GM23248 (cell line): ENCODE data around the gene CCDC167. TPM values are rescaled to one million over a fixed set of nuclear protein-coding genes. Genes with fewer than 3 reads are reported as not detected.

ENCODE experiments used
- DNase-seq: peaks from one replicate; pipeline ENCODE4 v3.0.0-alpha.2; 2015
- H2AFZ ChIP-seq: fragments of 200-600 bp; sonication (generic); 2 replicates; pipeline ENCODE4 v1.6.1; 2016; ENCODE audit warnings: antibody characterized with exemption
- H3F3A ChIP-seq: fragments of 200-600 bp; sonication (generic); 2 replicates; pipeline ENCODE4 v1.6.1; 2016; ENCODE audit warnings: mild to moderate bottlenecking, antibody characterized with exemption, mixed run types; ENCODE audit not compliant: insufficient read depth
- H3K27ac ChIP-seq: fragments of 200-600 bp; sonication (generic); 2 replicates; pipeline ENCODE4 v1.5.1; 2016; ENCODE audit warnings: mild to moderate bottlenecking
- H3K27me3 ChIP-seq: fragments of 200-600 bp; sonication (generic); replicated peaks from 2 replicates; pipeline ENCODE4 v1.6.1; 2016; ENCODE audit warnings: mild to moderate bottlenecking; ENCODE audit not compliant: insufficient read depth
- H3K36me3 ChIP-seq: fragments of 200-600 bp; sonication (generic); 2 replicates; pipeline ENCODE4 v1.6.1; 2016; ENCODE audit warnings: low read depth, mild to moderate bottlenecking
- H3K4me1 ChIP-seq: fragments of 200-600 bp; sonication (generic); 2 replicates; pipeline ENCODE4 v1.6.1; 2016; ENCODE audit warnings: mild to moderate bottlenecking; ENCODE audit not compliant: insufficient read depth
- H3K4me2 ChIP-seq: fragments of 200-600 bp; sonication (generic); one replicate; pipeline ENCODE4 v1.6.1; 2016; ENCODE audit warnings: mild to moderate bottlenecking; ENCODE audit not compliant: unreplicated experiment
- H3K4me3 ChIP-seq: fragments of 200-600 bp; sonication (generic); 2 replicates; pipeline ENCODE4 v1.5.1; 2016; ENCODE audit warnings: mild to moderate bottlenecking
- H3K79me2 ChIP-seq: fragments of 200-600 bp; sonication (generic); 2 replicates; pipeline ENCODE4 v1.6.1; 2016; ENCODE audit warnings: mild to moderate bottlenecking; ENCODE audit not compliant: insufficient read depth
- H3K9ac ChIP-seq: fragments of 200-600 bp; sonication (generic); 2 replicates; pipeline ENCODE4 v1.6.1; 2016; ENCODE audit warnings: mild to moderate bottlenecking
- H3K9me2 ChIP-seq: fragments of 200-600 bp; sonication (generic); 2 replicates; pipeline ENCODE4 v1.6.1; 2016; ENCODE audit warnings: mixed run types, mild to moderate bottlenecking, moderate library complexity; ENCODE audit not compliant: insufficient read depth
- H3K9me3 ChIP-seq: fragments of 200-600 bp; sonication (generic); one replicate; pipeline ENCODE4 v1.6.1; 2017; ENCODE audit warnings: low read depth
- H4K20me1 ChIP-seq: fragments of 200-600 bp; sonication (generic); 2 replicates; pipeline ENCODE4 v1.6.0; 2016; ENCODE audit not compliant: insufficient read depth
- EZH2 ChIP-seq: fragments of 200-600 bp; sonication (generic); IDR thresholded peaks from 2 replicates; pipeline ENCODE4 v1.6.1; 2018; ENCODE audit warnings: antibody characterized with exemption, mild to moderate bottlenecking; ENCODE audit not compliant: insufficient read depth, poor library complexity, severe bottlenecking
- EZH2phosphoT487 ChIP-seq: fragments of 200-600 bp; sonication (generic); IDR thresholded peaks from 2 replicates; pipeline ENCODE4 v1.6.1; 2018; ENCODE audit warnings: antibody characterized with exemption, moderate library complexity, mild to moderate bottlenecking, low read depth; ENCODE audit not compliant: insufficient read depth
- WGBS, 2 experiments: methylation state at CpG; one replicate each; pipeline ENCODE4 v1.1.6; 2015 to 2017; ENCODE audit warnings: low lambda C conversion rate in 2 of 2, low coverage in 1 of 2; ENCODE audit errors: missing lambda C conversion rate in 2 of 2; 5-methylcytosine and 5-hydroxymethylcytosine counted together
- in situ Hi-C: fragments of 300-500 bp; cut with MboI; formaldehyde crosslinking; loops from 2 replicates; pipeline ENCODE4 v1.15.0; 2020
- polyA plus RNA-seq: library from polyadenylated mRNA; unstranded; fragments of >200 nt; fragmentation: Nextera tagmentation; extraction: Ambion mirVana; gene quantifications from 2 replicates; pipeline ENCODE4 v1.2.1, GENCODE V29; 2016
- total RNA-seq: library from RNA; depleted of rRNA; stranded (reverse); fragments of >200 nt; shearing (Covaris generic); gene quantifications from 2 replicates; pipeline ENCODE4 v1.2.3, GENCODE V29; 2014

Gene CCDC167
- total and polyA plus RNA-seq, 2 experiments from 2014 or later: 35.8 to 51.0 TPM

DNA sequence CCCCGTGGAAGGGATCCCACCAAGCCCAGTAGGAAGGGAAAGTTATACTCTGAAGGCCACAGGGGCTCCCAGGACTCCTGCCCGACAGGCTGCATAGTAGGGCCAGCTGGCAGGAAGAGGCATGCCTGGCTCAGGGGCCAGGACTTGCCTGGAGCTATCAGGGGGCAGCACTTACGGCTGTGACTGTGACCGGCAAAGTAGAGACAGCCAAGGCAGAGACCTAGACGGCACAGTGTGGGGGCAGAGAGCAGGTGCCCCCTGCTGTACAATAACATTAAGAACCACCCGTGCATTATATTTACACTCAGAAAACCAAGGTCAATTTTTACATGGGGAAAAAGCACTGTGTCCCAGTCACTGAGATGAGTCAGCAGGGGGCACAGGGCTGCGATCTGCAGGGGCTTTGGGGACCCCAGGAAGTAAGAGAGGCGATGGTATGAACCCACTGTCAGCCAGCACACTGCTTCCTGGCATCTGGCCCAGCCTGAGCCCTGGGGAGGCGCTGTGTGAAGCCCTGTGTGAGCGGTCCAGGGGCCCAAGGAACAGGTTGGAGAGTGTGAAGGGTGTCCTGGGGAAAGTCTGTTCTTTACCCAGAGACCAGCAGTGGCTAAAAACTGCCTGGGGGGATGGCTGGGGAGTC, 9.9 kb downstream of the CCDC167 start:
- TF ChIP-seq EZH2phosphoT487: no peak
- no peak for TF ChIP-seq EZH2

DNA sequence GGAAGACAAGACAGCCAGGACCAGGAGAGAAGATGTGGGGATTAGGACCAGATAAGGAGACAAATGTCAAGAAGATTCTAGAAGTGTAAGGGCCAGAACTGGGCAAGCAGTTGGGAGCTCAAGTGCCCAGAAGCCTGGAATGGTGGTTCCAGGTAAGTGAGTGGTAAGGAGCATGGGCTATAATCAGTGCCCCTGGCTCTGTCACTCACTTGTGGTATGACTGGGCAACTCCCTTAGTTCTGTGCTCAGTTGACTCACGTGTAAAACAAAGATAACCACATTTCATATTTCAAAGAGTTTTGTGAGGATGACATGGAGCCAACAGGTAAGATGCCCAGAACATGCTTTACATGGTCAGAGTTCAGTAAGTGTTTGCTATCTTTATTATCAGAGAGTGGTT, 11.2 kb downstream of the CCDC167 start:
- H3K27ac ChIP-seq: no peak overlapping the region
- no peaks in the 10 kb centered on the region for H3K9me3 ChIP-seq
- WGBS, 2 experiments: 88 to 91% methylated on average over 1 of the region's 1 CpG
- H4K20me1 ChIP-seq: no peaks in the 10 kb centered on the region
- no peak overlapping the region for H3K4me2 ChIP-seq
- no peak for DNase-seq
- in situ Hi-C loops: no loop called here
- no peaks in the 10 kb centered on the region for H3K9me2 ChIP-seq
- H3K27me3 ChIP-seq: no peaks in the 10 kb centered on the region
- H3F3A ChIP-seq: no peaks in the 10 kb centered on the region
- no peaks in the 10 kb centered on the region for H3K4me1 ChIP-seq
- no peak overlapping the region for H3K9ac ChIP-seq
- H3K36me3 ChIP-seq: no peaks in the 10 kb centered on the region
- no peak overlapping the region for H2AFZ ChIP-seq
- no peak overlapping the region for H3K4me3 ChIP-seq
- TF ChIP-seq EZH2 (no peak), EZH2phosphoT487 (no peak)
- no peaks in the 10 kb centered on the region for H3K79me2 ChIP-seq

More for the DNA sequence above, 9.9 kb downstream of the CCDC167 start:
- H3K27me3 ChIP-seq: no peaks in the 10 kb centered on the region
- WGBS, 2 experiments: 42 to 48% methylated on average over 10 of the region's 10 CpGs
- H3K36me3 ChIP-seq: no peaks in the 10 kb centered on the region
- no peak overlapping the region for H3K4me2 ChIP-seq
- no peaks in the 10 kb centered on the region for H3K4me1 ChIP-seq
- H3K9ac ChIP-seq: no peak overlapping the region
- no peaks in the 10 kb centered on the region for H3K9me2 ChIP-seq
- DNase-seq: peak; percentile 34
- H3K27ac ChIP-seq: no peak overlapping the region
- no peaks in the 10 kb centered on the region for H3F3A ChIP-seq
- H3K79me2 ChIP-seq: no peaks in the 10 kb centered on the region
- no peaks in the 10 kb centered on the region for H3K9me3 ChIP-seq
- in situ Hi-C loops: no loop called here
- H2AFZ ChIP-seq: no peak overlapping the region
- no peaks in the 10 kb centered on the region for H4K20me1 ChIP-seq
- H3K4me3 ChIP-seq: no peak overlapping the region

DNA sequence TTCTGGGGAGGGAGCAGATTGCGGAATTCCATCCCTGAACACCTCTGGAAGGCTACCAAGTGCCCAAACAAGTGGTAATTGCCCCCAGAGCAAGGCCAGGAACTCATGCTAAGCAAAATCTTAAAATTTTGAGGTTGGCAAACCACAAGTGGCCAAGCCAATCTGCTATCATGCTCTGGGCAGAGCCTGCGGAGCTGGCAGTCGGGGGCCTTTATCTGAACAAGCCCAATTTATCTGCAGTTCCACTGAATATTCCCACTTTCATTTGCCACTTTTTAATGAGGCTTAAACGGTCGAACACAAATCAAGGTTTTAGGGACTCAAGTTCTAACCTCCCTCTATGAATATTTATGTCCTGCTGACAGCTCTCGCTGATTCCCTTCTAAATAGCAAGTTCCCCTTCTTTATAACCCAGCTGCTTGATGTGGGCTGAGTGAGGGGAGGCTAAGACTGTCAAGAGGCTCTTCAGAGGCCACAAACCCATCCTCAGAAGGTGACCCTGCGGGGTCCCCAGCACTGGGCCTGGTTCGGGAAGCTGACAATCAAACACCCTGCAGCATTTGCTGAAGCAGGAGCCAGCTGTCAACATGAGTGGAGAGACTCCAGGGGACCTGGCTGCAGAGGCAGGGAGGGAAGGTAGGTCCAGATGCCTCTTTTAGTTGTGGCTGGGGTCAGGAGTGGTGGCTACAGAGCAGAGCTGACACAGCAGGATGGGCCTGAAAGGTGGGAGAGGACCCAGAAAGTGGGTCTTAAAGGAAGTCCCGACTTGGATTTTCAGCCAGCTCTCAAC, 11.9 kb downstream of the CCDC167 start:
- H4K20me1 ChIP-seq: no peaks in the 10 kb centered on the region
- H3K9me3 ChIP-seq: no peaks in the 10 kb centered on the region
- no peaks in the 10 kb centered on the region for H3K36me3 ChIP-seq
- in situ Hi-C loops: no loop called here
- no peak overlapping the region for H3K4me3 ChIP-seq
- DNase-seq: no peak
- WGBS, 2 experiments: 75 to 76% methylated on average over 9 of the region's 9 CpGs
- no peak overlapping the region for H3K9ac ChIP-seq
- H3K27me3 ChIP-seq: no peaks in the 10 kb centered on the region
- H3K9me2 ChIP-seq: no peaks in the 10 kb centered on the region
- no peaks in the 10 kb centered on the region for H3F3A ChIP-seq
- H3K4me1 ChIP-seq: no peaks in the 10 kb centered on the region
- H3K4me2 ChIP-seq: no peak overlapping the region
- H3K27ac ChIP-seq: no peak overlapping the region
- TF ChIP-seq EZH2 (no peak), EZH2phosphoT487 (no peak)
- H2AFZ ChIP-seq: no peak overlapping the region
- no peaks in the 10 kb centered on the region for H3K79me2 ChIP-seq

DNA sequence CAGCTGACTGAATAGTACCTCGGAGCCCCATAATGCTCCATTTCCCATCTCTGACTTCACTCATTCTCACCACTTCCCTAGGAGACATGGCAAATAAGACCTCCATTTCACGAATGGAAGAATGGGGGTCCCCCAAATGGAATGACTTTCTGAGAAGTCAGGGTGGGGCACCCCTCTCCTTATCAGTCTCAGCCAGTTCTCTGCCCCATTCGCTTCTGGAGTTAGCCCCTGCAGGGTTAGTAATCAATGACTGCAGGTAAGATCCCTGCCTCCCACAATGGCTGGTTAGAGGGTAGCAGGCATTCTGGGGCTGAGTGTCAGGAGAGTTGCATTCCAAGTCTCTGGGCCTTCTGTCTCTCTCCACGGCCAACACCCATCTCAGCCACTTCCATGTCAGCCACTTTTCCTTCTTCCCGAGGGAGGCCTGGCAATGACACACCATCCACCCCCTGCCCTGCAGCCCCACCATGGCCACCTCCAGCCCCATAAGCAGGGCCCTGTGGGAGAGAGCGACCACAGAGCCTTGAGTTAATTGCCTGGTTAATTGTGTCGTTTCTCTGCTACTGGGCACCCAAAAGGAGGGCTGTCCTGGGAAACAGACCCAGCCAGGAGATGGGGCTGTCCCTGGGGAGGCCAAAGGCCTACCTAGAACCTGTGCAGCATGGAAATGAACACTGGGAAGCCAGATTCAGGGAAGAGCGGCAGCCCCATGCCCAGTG, 13.4 kb downstream of the CCDC167 start:
- no peaks in the 10 kb centered on the region for H3K27me3 ChIP-seq
- no peaks in the 10 kb centered on the region for H3K79me2 ChIP-seq
- H3K4me1 ChIP-seq: no peaks in the 10 kb centered on the region
- H3K36me3 ChIP-seq: no peaks in the 10 kb centered on the region
- no peak overlapping the region for H3K4me3 ChIP-seq
- no peaks in the 10 kb centered on the region for H3K9me2 ChIP-seq
- no peaks in the 10 kb centered on the region for H3K9me3 ChIP-seq
- TF ChIP-seq EZH2phosphoT487: no peak
- TF ChIP-seq EZH2: no peak
- no peak for DNase-seq
- no peaks in the 10 kb centered on the region for H4K20me1 ChIP-seq
- H3K4me2 ChIP-seq: no peak overlapping the region
- no peak overlapping the region for H3K9ac ChIP-seq
- in situ Hi-C loops: no loop called here
- WGBS, 2 experiments: 81 to 82% methylated on average over 7 to 8 of the region's 8 CpGs
- no peak overlapping the region for H2AFZ ChIP-seq
- no peak overlapping the region for H3K27ac ChIP-seq
- no peaks in the 10 kb centered on the region for H3F3A ChIP-seq
